HepG2 (cell line): ENCODE data around the gene PDE4D. TPM values are rescaled to one million over a fixed set of nuclear protein-coding genes. Genes with fewer than 3 reads are reported as not detected.

Experiments
- ATAC-seq: fragments of 200-7000 bp; cut with Tn5 transposase; 3 replicates; pipeline ENCODE4 v1.9.1; 2020; ENCODE audit warnings: mild to moderate bottlenecking, moderate library complexity
- BruUV-seq: library from RNA; stranded (reverse); fragments of 400-500 nt; replicated peaks from 2 replicates; lab custom pipeline; 2021; lab: Mats Ljungman, UMichigan
- CTCF ChIA-PET: fragments of 300-600 bp; formaldehyde crosslinking; extraction: SDS; loops from one replicate; lab custom pipeline; 2021; ENCODE audit warnings: low total read pairs, inconsistent platforms, low intra/inter-chr PET ratio; lab: Yijun Ruan, JAX
- POLR2A ChIA-PET: fragments of 350-600 bp; sonication (Branson Sonifier 250); formaldehyde crosslinking; loops from one replicate; lab custom pipeline; 2020; ENCODE audit warnings: antibody characterized with exemption, inconsistent platforms; lab: Yijun Ruan, JAX
- DNase-seq: peaks from one replicate; pipeline ENCODE4 v3.0.0-alpha.2; 2015; ENCODE audit warnings: low spot score
- FAIRE-seq: peaks from 3 replicates; lab custom pipeline; 2011; peaks lifted over from hg19 to GRCh38; lab: Jason Lieb, UNC
- H2AFZ ChIP-seq: one replicate; pipeline ENCODE4 v1.6.1; 2011; ENCODE audit warnings: low read length, inconsistent platforms
- H3K27ac ChIP-seq: fragments of 300-600 bp; 3 replicates; pipeline ENCODE4 v1.8.0; 2011; ENCODE audit warnings: mixed run types, mild to moderate bottlenecking, mixed read lengths, low read length, inconsistent platforms; ENCODE audit not compliant: insufficient read depth; ENCODE audit errors: extremely low read length
- H3K27me3 ChIP-seq, 2 experiments: fragments of 200-600 bp in 1 of 2; 2 replicates in 1 of 2; 3 replicates in 1 of 2; pipeline versions ENCODE4 v1.6.0 to v1.8.0; 2011; ENCODE audit warnings: low read length in 2 of 2, mild to moderate bottlenecking in 2 of 2, moderate library complexity in 2 of 2, inconsistent platforms in 1 of 2; ENCODE audit not compliant: insufficient read depth in 2 of 2, control insufficient read depth in 1 of 2
- H3K36me3 ChIP-seq, 2 experiments: fragments of 200-600 bp in 1 of 2; replicated peaks in 1 of 2; 2 replicates in 1 of 2; 3 replicates in 1 of 2; pipeline versions ENCODE4 v1.5.1 to v1.8.0; 2011; ENCODE audit warnings: low read length in 2 of 2, inconsistent platforms in 1 of 2; ENCODE audit not compliant: insufficient read depth in 2 of 2, control insufficient read depth in 1 of 2
- H3K4me1 ChIP-seq: 2 replicates; pipeline ENCODE4 v1.5.1; 2012; ENCODE audit warnings: low read length, inconsistent platforms; ENCODE audit not compliant: insufficient read depth
- H3K4me2 ChIP-seq: 2 replicates; pipeline ENCODE4 v1.6.0; 2011; ENCODE audit warnings: low read depth, low read length, inconsistent platforms
- H3K4me3 ChIP-seq, 3 experiments: fragments of 200-600 bp in 1 of 3; sonication (generic), shearing (Covaris generic) in 1 of 3; replicated peaks in 1 of 3; 2 replicates each; pipeline ENCODE4 v1.5.1; 2011 to 2016; ENCODE audit warnings: low read length in 3 of 3, inconsistent platforms in 2 of 3, low read depth in 2 of 3, mild to moderate bottlenecking in 2 of 3, control low read depth in 1 of 3, mixed read lengths in 1 of 3; ENCODE audit not compliant: insufficient read depth in 1 of 3
- H3K79me2 ChIP-seq: one replicate; pipeline ENCODE4 v1.6.1; 2011; ENCODE audit warnings: low read length, inconsistent platforms; ENCODE audit not compliant: insufficient read depth
- H3K9ac ChIP-seq: 2 replicates; pipeline ENCODE4 v1.6.0; 2011; ENCODE audit warnings: mild to moderate bottlenecking, low read depth, low read length, inconsistent platforms; ENCODE audit not compliant: insufficient read depth
- H3K9me3 ChIP-seq: 2 replicates; pipeline ENCODE4 v1.5.1; 2012; ENCODE audit warnings: mild to moderate bottlenecking, low read length
- H4K20me1 ChIP-seq: 2 replicates; pipeline ENCODE4 v1.6.0; 2011; ENCODE audit warnings: inconsistent platforms, mild to moderate bottlenecking, low read length, moderate library complexity; ENCODE audit not compliant: insufficient read depth
- CEBPB ChIP-seq: IDR thresholded peaks from 2 replicates; pipeline ENCODE4 v1.6.1; 2011; ENCODE audit warnings: low read depth, low read length, improper control_type of control experiment, borderline replicate concordance
- GABPB1 ChIP-seq: IDR thresholded peaks from 2 replicates; pipeline ENCODE4 v1.6.1; 2016; ENCODE audit warnings: mild to moderate bottlenecking, missing genetic modification reagents, moderate library complexity, missing compliant biosample characterization
- IKZF1 ChIP-seq: fragments of 450-650 bp; IDR thresholded peaks from 2 replicates; pipeline ENCODE4 v1.7.1; 2016
- KLF15 ChIP-seq: sonication (generic); formaldehyde crosslinking; IDR thresholded peaks from 2 replicates; pipeline ENCODE4 v1.8.1; 2023; ENCODE audit warnings: borderline replicate concordance, mild to moderate bottlenecking, inconsistent platforms, missing genetic modification reagents, mixed read lengths
- ONECUT2 ChIP-seq: sonication (generic); formaldehyde crosslinking; IDR thresholded peaks from 2 replicates; pipeline ENCODE4 v1.4.0; 2020; ENCODE audit warnings: missing genetic modification reagents
- PAX8 ChIP-seq: sonication (generic); formaldehyde crosslinking; IDR thresholded peaks from 2 replicates; pipeline ENCODE4 v1.8.0; 2022; ENCODE audit warnings: mild to moderate bottlenecking, missing genetic modification reagents, borderline replicate concordance
- RFX1 ChIP-seq: fragments of 450-650 bp; IDR thresholded peaks from 2 replicates; pipeline ENCODE4 v1.6.1; 2017
- TARDBP ChIP-seq: sonication (generic); formaldehyde crosslinking; IDR thresholded peaks from 2 replicates; pipeline ENCODE4 v1.8.0; 2022; ENCODE audit warnings: mild to moderate bottlenecking, missing genetic modification reagents
- ZNF180 ChIP-seq: sonication (generic); formaldehyde crosslinking; IDR thresholded peaks from 2 replicates; pipeline ENCODE4 v1.4.0; 2020; ENCODE audit warnings: low read depth, missing genetic modification reagents, borderline replicate concordance
- ZSCAN12 ChIP-seq: sonication (generic); formaldehyde crosslinking; IDR thresholded peaks from 2 replicates; pipeline ENCODE4 v1.9.0; 2021; ENCODE audit warnings: mild to moderate bottlenecking, missing genetic modification reagents
- WGBS: methylation state at CpG from one replicate; pipeline ENCODE4 v1.1.6; 2017; ENCODE audit warnings: low lambda C conversion rate; 5-methylcytosine and 5-hydroxymethylcytosine counted together
- in situ Hi-C: cut with HindIII; loops from 2 replicates; pipeline ENCODE4 v1.10.0; 2017; ENCODE audit warnings: low pct_unique_long_range_greater_than_20kb; ENCODE audit not compliant: extremely low pct_ligation_motif_present
- intact Hi-C: fragments of 100-400 bp; cut with micrococcal nuclease; formaldehyde crosslinking; loops from one replicate; pipeline ENCODE4 v1.10.0; 2022; ENCODE audit not compliant: unreplicated experiment
- polyA plus RNA-seq, 8 experiments: library from polyadenylated mRNA; depleted of rRNA in 3 of 8; stranded (reverse) in 7 of 8; unstranded in 1 of 8; fragments of >200 nt; fragmentation: Illumina TruSeq in 4 of 8; extraction: Trizol in 4 of 8; gene quantifications; 2 replicates each; pipeline versions ENCODE4 v1.2.1 to v1.2.3, GENCODE V29; 2011 to 2016; ENCODE audit warnings: low read depth in 4 of 8, missing spikeins in 1 of 8, mixed read lengths in 1 of 8; ENCODE audit not compliant: insufficient read depth in 1 of 8
- total RNA-seq, 5 experiments: library from RNA; depleted of rRNA; stranded (reverse); fragments of >200 nt; fragmentation: Illumina TruSeq; extraction: Trizol; gene quantifications; 2 replicates each; pipeline ENCODE4 v1.2.3, GENCODE V29; 2016; ENCODE audit warnings: low read depth in 1 of 5

The PDE4D gene
- total and polyA plus RNA-seq, 2 of the 13 experiments (the other 11 are each of a cell fraction or from before 2014, with no cell fraction given): 7.0 to 12.2 TPM

GRCh38 chr5:59856358-59856757, 37.2 kb downstream of the PDE4D start:
- ChIA-PET CTCF (no interaction called here), POLR2A (no interaction called here)
- ATAC-seq (no peak), DNase-seq (no peak), FAIRE-seq (no peak)
- Histone ChIP-seq H3K79me2 (no peaks in the 10 kb centered on the region), H3K36me3 (no peaks in the 10 kb centered on the region), H3K4me3 (no peak overlapping the region), H3K4me1 (no peaks in the 10 kb centered on the region), H3K4me2 (no peak overlapping the region), H3K27me3 (no peaks in the 10 kb centered on the region), H3K9me3 (no peaks in the 10 kb centered on the region), H3K27ac (no peak overlapping the region), H3K9ac (no peak overlapping the region), H2AFZ (no peak overlapping the region), H4K20me1 (no peaks in the 10 kb centered on the region)
- 80% methylated on average over 5 of the region's 5 CpGs for WGBS
- intact Hi-C loops: no loop called here
- no TSS peak for BruUV-seq
- in situ Hi-C loops: no loop called here
- no peak for TF ChIP-seq ZSCAN12 (CRISPR knock-in tag)
- no peak for TF ChIP-seq IKZF1
- TF ChIP-seq KLF15 (CRISPR knock-in tag): no peak
- no peak for TF ChIP-seq ZNF180 (CRISPR knock-in tag)
- no peak for TF ChIP-seq GABPB1 (CRISPR knock-in tag)
- TF ChIP-seq PAX8 (CRISPR knock-in tag): no peak
- TF ChIP-seq RFX1: no peak
- TF ChIP-seq TARDBP: no peak

GRCh38 chr5:59850766-59851165, 42.8 kb downstream of the PDE4D start:
- no peak overlapping the region for H3K27ac ChIP-seq
- in situ Hi-C loops (no loop called here), intact Hi-C loops (no loop called here)
- POLR2A ChIA-PET: no interaction called here
- no peaks in the 10 kb centered on the region for H3K4me1 ChIP-seq
- 81% methylated on average over 2 of the region's 2 CpGs for WGBS
- H3K9me3 ChIP-seq: no peaks in the 10 kb centered on the region
- FAIRE-seq (no peak), ATAC-seq (no peak), DNase-seq (no peak)
- H3K4me2 ChIP-seq: no peak overlapping the region
- CTCF ChIA-PET: no interaction called here
- H3K9ac ChIP-seq: no peak overlapping the region
- H3K27me3 ChIP-seq: no peaks in the 10 kb centered on the region
- H3K36me3 ChIP-seq: no peaks in the 10 kb centered on the region
- H2AFZ ChIP-seq: no peak overlapping the region
- H4K20me1 ChIP-seq: no peaks in the 10 kb centered on the region
- no peaks in the 10 kb centered on the region for H3K79me2 ChIP-seq
- BruUV-seq: no TSS peak
- H3K4me3 ChIP-seq: no peak overlapping the region
- TF ChIP-seq ONECUT2 (CRISPR knock-in tag) (no peak), CEBPB (peak; percentile 22; the same call in 1 of the 2 replicates)
